Kidney (tissue), 14 donors: ENCODE measurements around the gene MSI2. TPM values are rescaled to one million over a fixed set of nuclear protein-coding genes. Genes with fewer than 3 reads are reported as not detected.

ENCODE experiments used
- DNase-seq, 5 donors: peaks; one replicate each; pipeline ENCODE4 v3.0.0-alpha.2; 2013 to 2020
- FAIRE-seq: peaks from 2 replicates; lab custom pipeline; 2012; peaks lifted over from hg19 to GRCh38; lab: Jason Lieb, UNC
- H3K27ac ChIP-seq, 2 donors: one replicate each; pipeline ENCODE4 v1.7.0; 2013; ENCODE audit warnings: low read depth in 2 of 2, low read length in 2 of 2, inconsistent platforms in 1 of 2
- H3K27me3 ChIP-seq: one replicate; pipeline ENCODE4 v1.7.1; 2013; ENCODE audit warnings: low read length, inconsistent platforms; ENCODE audit not compliant: control insufficient read depth, insufficient read depth
- H3K36me3 ChIP-seq, 3 donors: one replicate each; pipeline versions ENCODE4 v1.7.0 to v1.7.1; 2013; ENCODE audit warnings: low read length in 3 of 3, control low read depth in 1 of 3, inconsistent platforms in 1 of 3; ENCODE audit not compliant: insufficient read depth in 3 of 3, control insufficient read depth in 2 of 3
- H3K4me1 ChIP-seq, 3 donors: one replicate each; pipeline versions ENCODE4 v1.7.0 to v1.7.1; 2013; ENCODE audit warnings: low read length in 3 of 3, inconsistent platforms in 1 of 3, low read depth in 1 of 3; ENCODE audit not compliant: control insufficient read depth in 2 of 3, insufficient read depth in 2 of 3
- H3K4me3 ChIP-seq, 3 donors: one replicate each; pipeline versions ENCODE4 v1.7.0 to v1.8.1; 2013; ENCODE audit warnings: low read length in 3 of 3, control low read depth in 1 of 3, inconsistent platforms in 1 of 3
- H3K9ac ChIP-seq, 3 donors: one replicate each; pipeline versions ENCODE4 v1.7.0 to v1.7.1; 2013; ENCODE audit warnings: low read length in 3 of 3, control low read depth in 1 of 3, inconsistent platforms in 1 of 3
- H3K9me3 ChIP-seq, 3 donors: one replicate each; pipeline versions ENCODE4 v1.7.0 to v1.7.1; 2013; ENCODE audit warnings: low read length in 3 of 3, control low read depth in 1 of 3, inconsistent platforms in 1 of 3; ENCODE audit not compliant: control insufficient read depth in 2 of 3, insufficient read depth in 1 of 3
- intact Hi-C: fragments of 100-400 bp; cut with DNase I; formaldehyde crosslinking; loops from one replicate; pipeline ENCODE4 v1.11.1; 2022
- polyA plus RNA-seq: library from polyadenylated mRNA; stranded (reverse); fragments of 350-450 nt; fragmentation: Illumina TruSeq; extraction: RNeasy Lipid Tissue Mini Kit (QIAGEN cat#74804); gene quantifications from one replicate; pipeline ENCODE4 v1.2.3, GENCODE V29; 2014; ENCODE audit warnings: low read depth, low replicate concordance; ENCODE audit not compliant: insufficient read depth
- total RNA-seq: library from RNA; stranded (reverse); fragmentation: NEBNext Ultra II Directional; extraction: Animal tissue kit (Norgen Biotek cat#: 25700); gene quantifications from one replicate; pipeline ENCODE4 v1.2.1, GENCODE V29; 2021
- TF ChIP-seq, protein P1 (sequence below): IDR thresholded peaks from 3 replicates; pipeline ENCODE4 v1.5.1; 2012; ENCODE audit warnings: mild to moderate bottlenecking, moderate library complexity, borderline replicate concordance; ENCODE audit not compliant: insufficient read depth; ENCODE audit errors: extremely low read depth
- donor health status: control.
- donor health status: control.
- donor health status: control.
- donor health status: control.
- donor health status: control.
- donor health status: DM: yes; HTN: yes; CAD: no.
- donor health status: Normal renal cell carcinoma (clear cell type).

MSI2 gene
- total and polyA plus RNA-seq, 2 donors from 2014 or later = 69.2 to 151 TPM

- Histone ChIP-seq H3K36me3 (no peaks in the 10 kb centered on the region), H3K4me1 (peaks cover 0 to 2% (median 0%) of the 10 kb centered on the region in 3 donors), H3K9ac (no peak overlapping the region), H3K4me3 (no peak overlapping the region), H3K27me3 (no peaks in the 10 kb centered on the region), H3K9me3 (no peaks in the 10 kb centered on the region), H3K27ac (no peak overlapping the region)
- intact Hi-C loops = loop anchor here (10.0 kb wide), 2 partner anchors 423 to 503 kb away; partner anchors contain the start of gene CCDC182
- DNase-seq (peak in 3 of 5 donors; percentile 52 to 72 (median 70)), FAIRE-seq (no peak)
- TF ChIP-seq, protein P1, sequence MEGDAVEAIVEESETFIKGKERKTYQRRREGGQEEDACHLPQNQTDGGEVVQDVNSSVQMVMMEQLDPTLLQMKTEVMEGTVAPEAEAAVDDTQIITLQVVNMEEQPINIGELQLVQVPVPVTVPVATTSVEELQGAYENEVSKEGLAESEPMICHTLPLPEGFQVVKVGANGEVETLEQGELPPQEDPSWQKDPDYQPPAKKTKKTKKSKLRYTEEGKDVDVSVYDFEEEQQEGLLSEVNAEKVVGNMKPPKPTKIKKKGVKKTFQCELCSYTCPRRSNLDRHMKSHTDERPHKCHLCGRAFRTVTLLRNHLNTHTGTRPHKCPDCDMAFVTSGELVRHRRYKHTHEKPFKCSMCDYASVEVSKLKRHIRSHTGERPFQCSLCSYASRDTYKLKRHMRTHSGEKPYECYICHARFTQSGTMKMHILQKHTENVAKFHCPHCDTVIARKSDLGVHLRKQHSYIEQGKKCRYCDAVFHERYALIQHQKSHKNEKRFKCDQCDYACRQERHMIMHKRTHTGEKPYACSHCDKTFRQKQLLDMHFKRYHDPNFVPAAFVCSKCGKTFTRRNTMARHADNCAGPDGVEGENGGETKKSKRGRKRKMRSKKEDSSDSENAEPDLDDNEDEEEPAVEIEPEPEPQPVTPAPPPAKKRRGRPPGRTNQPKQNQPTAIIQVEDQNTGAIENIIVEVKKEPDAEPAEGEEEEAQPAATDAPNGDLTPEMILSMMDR = no peak
Observed at GRCh38 chr17:57242148-57242547, 14.2 kb upstream of the MSI2 start.

GRCh38 chr17:57243171-57243622, 13.1 kb upstream of the MSI2 start:
- Histone ChIP-seq H3K27ac (no peak overlapping the region), H3K4me3 (no peak overlapping the region), H3K27me3 (no peaks in the 10 kb centered on the region), H3K36me3 (no peaks in the 10 kb centered on the region), H3K9ac (no peak overlapping the region), H3K9me3 (no peaks in the 10 kb centered on the region), H3K4me1 (peaks cover 0 to 2% (median 0%) of the 10 kb centered on the region in 3 donors)
- no peak for FAIRE-seq
- peak in 4 of 5 donors; percentile 66 to 75 (median 68) for DNase-seq
- TF ChIP-seq, protein P1 = peak; percentile 99
- intact Hi-C loops = loop anchor here (10.0 kb wide), 2 partner anchors 422 to 502 kb away; partner anchors contain the start of gene CCDC182

DNA sequence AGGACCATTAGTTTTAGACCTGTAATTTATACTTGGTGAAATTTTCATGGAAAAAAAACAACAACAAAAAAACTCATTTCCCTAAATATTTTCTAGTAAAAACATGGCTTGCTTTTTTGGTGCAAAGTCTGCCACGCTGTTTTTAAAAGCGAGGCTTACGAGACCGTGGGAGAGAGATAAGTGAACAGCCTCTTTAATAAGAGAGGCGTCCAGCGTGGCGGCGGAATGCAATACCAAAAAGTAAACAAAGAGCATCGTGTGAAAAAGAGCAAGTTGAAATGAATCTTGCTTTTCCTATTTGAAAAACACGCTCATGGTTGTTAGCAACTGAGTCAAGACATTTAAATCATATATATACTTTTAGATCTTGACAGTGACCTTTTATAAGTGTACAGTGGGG, 10.5 kb upstream of the MSI2 start:
- DNase-seq (peak in 1 of 5 donors; percentile 34), FAIRE-seq (no peak)
- TF ChIP-seq, protein P1 = no peak
- H3K4me3 ChIP-seq = no peak overlapping the region
- H3K9ac ChIP-seq = no peak overlapping the region
- peaks cover 0 to 2% (median 0%) of the 10 kb centered on the region in 3 donors for H3K4me1 ChIP-seq
- no peaks in the 10 kb centered on the region for H3K36me3 ChIP-seq
- H3K9me3 ChIP-seq = no peaks in the 10 kb centered on the region
- no peak overlapping the region for H3K27ac ChIP-seq
- intact Hi-C loops = loop anchor here (10.0 kb wide), 2 partner anchors 419 to 499 kb away; partner anchors contain the start of gene CCDC182
- H3K27me3 ChIP-seq = no peaks in the 10 kb centered on the region
